ENCODE results near the gene ST7L. TPM values are rescaled to one million over a fixed set of nuclear protein-coding genes. Genes with fewer than 3 reads are reported as not detected.

The ST7L gene
- total RNA-seq, 3 donors from 2014 or later (not counting 1 experiment from before 2014, with no cell fraction given): 23.5 to 32.3 (median 30.1) TPM

GRCh38 chr1:112517646-112518045 lies 101.3 kb downstream of the ST7L start:
- Histone ChIP-seq H3K27ac (ENCODE audit: low read length) (no peak overlapping the region), H3K27me3 (ENCODE audit: control insufficient read depth, insufficient read depth, low read length) (no peaks in the 10 kb centered on the region), H3K9me3 (ENCODE audit: control insufficient read depth, insufficient read depth, low read length) (no peaks in the 10 kb centered on the region), H3K4me1 (ENCODE audit: control insufficient read depth, insufficient read depth, low read length) (no peaks in the 10 kb centered on the region), H3K36me3 (ENCODE audit: control insufficient read depth, insufficient read depth, low read length) (no peaks in the 10 kb centered on the region), H3K4me3 (ENCODE audit: low read length) (no peak overlapping the region)
- DNase-seq (no peak), ATAC-seq (no peak)
- Mint-ChIP-seq H3K4me3 (no peak overlapping the region), H3K27me3 (ENCODE audit: low read depth in 2 of 2) (peaks cover 0 to 7% of the 10 kb centered on the region in 2 donors), H3K9me3 (no peaks in the 10 kb centered on the region), H3K4me1 (no peaks in the 10 kb centered on the region), H3K27ac (no peak overlapping the region), H3K36me3 (no peaks in the 10 kb centered on the region)
- intact Hi-C loops (cut with micrococcal nuclease): no loop called here
- 91% methylated on average over 2 of the region's 2 CpGs for WGBS (ENCODE audit: insufficient coverage)
- no peak for TF ChIP-seq CTCF (IDR thresholded peaks at IDR 0.05)

GRCh38 chr1:112517231-112517630 lies 101.7 kb downstream of the ST7L start:
- no peak overlapping the region for H3K27ac ChIP-seq (ENCODE audit: low read length)
- H3K4me3 ChIP-seq (ENCODE audit: low read length): no peak overlapping the region
- H3K4me1 ChIP-seq (ENCODE audit: control insufficient read depth, insufficient read depth, low read length): no peaks in the 10 kb centered on the region
- DNase-seq (no peak), ATAC-seq (no peak)
- 97% methylated on average over 9 of the region's 9 CpGs for WGBS (ENCODE audit: insufficient coverage)
- no peaks in the 10 kb centered on the region for H3K36me3 Mint-ChIP-seq
- no peaks in the 10 kb centered on the region for H3K4me1 Mint-ChIP-seq
- no peaks in the 10 kb centered on the region for H3K9me3 ChIP-seq (ENCODE audit: control insufficient read depth, insufficient read depth, low read length)
- no peaks in the 10 kb centered on the region for H3K9me3 Mint-ChIP-seq
- no peak overlapping the region for H3K27ac Mint-ChIP-seq
- no peaks in the 10 kb centered on the region for H3K36me3 ChIP-seq (ENCODE audit: control insufficient read depth, insufficient read depth, low read length)
- TF ChIP-seq CTCF (IDR thresholded peaks at IDR 0.05): no peak
- H3K4me3 Mint-ChIP-seq: no peak overlapping the region
- no peaks in the 10 kb centered on the region for H3K27me3 ChIP-seq (ENCODE audit: control insufficient read depth, insufficient read depth, low read length)
- peaks cover 1 to 7% of the 10 kb centered on the region in 2 donors for H3K27me3 Mint-ChIP-seq (ENCODE audit: low read depth in 2 of 2)
- intact Hi-C loops (cut with micrococcal nuclease): no loop called here

- Histone ChIP-seq H3K36me3 (ENCODE audit: control insufficient read depth, insufficient read depth, low read length) (no peaks in the 10 kb centered on the region), H3K9me3 (ENCODE audit: control insufficient read depth, insufficient read depth, low read length) (no peaks in the 10 kb centered on the region), H3K4me1 (ENCODE audit: control insufficient read depth, insufficient read depth, low read length) (no peaks in the 10 kb centered on the region), H3K27me3 (ENCODE audit: control insufficient read depth, insufficient read depth, low read length) (no peaks in the 10 kb centered on the region), H3K27ac (ENCODE audit: low read length) (no peak overlapping the region), H3K4me3 (ENCODE audit: low read length) (no peak overlapping the region)
- Mint-ChIP-seq H3K27ac (no peak overlapping the region), H3K9me3 (no peaks in the 10 kb centered on the region), H3K4me1 (no peaks in the 10 kb centered on the region), H3K27me3 (ENCODE audit: low read depth in 2 of 2) (peaks cover 7 to 10% of the 10 kb centered on the region in 2 donors), H3K4me3 (no peak overlapping the region), H3K36me3 (no peaks in the 10 kb centered on the region)
- 93% methylated on average over 14 of the region's 14 CpGs for WGBS (ENCODE audit: insufficient coverage)
- no peak for TF ChIP-seq CTCF (IDR thresholded peaks at IDR 0.05)
- DNase-seq: no peak
- intact Hi-C loops (cut with micrococcal nuclease): no loop called here
- no peak for ATAC-seq
Measured at GRCh38 chr1:112516141-112516540, 102.8 kb downstream of the ST7L start.

GRCh38 chr1:112515311-112516009 lies 103.5 kb downstream of the ST7L start:
- no peak for DNase-seq
- ATAC-seq: no peak
- Mint-ChIP-seq H3K27ac (no peak overlapping the region), H3K27me3 (ENCODE audit: low read depth in 2 of 2) (peaks cover 9 to 12% of the 10 kb centered on the region in 2 donors), H3K36me3 (no peaks in the 10 kb centered on the region), H3K9me3 (no peaks in the 10 kb centered on the region), H3K4me3 (no peak overlapping the region), H3K4me1 (no peaks in the 10 kb centered on the region)
- Histone ChIP-seq H3K27me3 (ENCODE audit: control insufficient read depth, insufficient read depth, low read length) (no peaks in the 10 kb centered on the region), H3K9me3 (ENCODE audit: control insufficient read depth, insufficient read depth, low read length) (no peaks in the 10 kb centered on the region), H3K4me3 (ENCODE audit: low read length) (no peak overlapping the region), H3K36me3 (ENCODE audit: control insufficient read depth, insufficient read depth, low read length) (no peaks in the 10 kb centered on the region), H3K27ac (ENCODE audit: low read length) (no peak overlapping the region), H3K4me1 (ENCODE audit: control insufficient read depth, insufficient read depth, low read length) (no peaks in the 10 kb centered on the region)
- intact Hi-C loops (cut with micrococcal nuclease): no loop called here
- TF ChIP-seq CTCF (IDR thresholded peaks at IDR 0.05): no peak
- WGBS (ENCODE audit: insufficient coverage): 81% methylated on average over 1 of the region's 2 CpGs

Data from natural killer cell (primary cell).